Breast epithelium (tissue), 4 donors: Measurements from ENCODE around the gene SLC29A2. TPM values are rescaled to one million over a fixed set of nuclear protein-coding genes. Genes with fewer than 3 reads are reported as not detected.
A peak's percentile ranks its signal among the peaks of the same experiment; 100 is the strongest.

Source experiments
- DNase-seq, 2 donors: peaks; one replicate each; pipeline ENCODE4 v3.0.0-alpha.2; 2019; ENCODE audit warnings: low spot score in 2 of 2
- H3K27ac ChIP-seq, 2 donors: fragments of 200-600 bp; sonication (generic) in 1 of 2; one replicate each; pipeline ENCODE4 v1.5.1; 2016 to 2019; ENCODE audit warnings: mild to moderate bottlenecking in 1 of 2
- H3K27me3 ChIP-seq, 2 donors: fragments of 200-600 bp; sonication (generic) in 1 of 2; one replicate each; pipeline versions ENCODE4 v1.5.1 to v1.6.0; 2017 to 2019; ENCODE audit warnings: control low read depth in 1 of 2, mild to moderate bottlenecking in 1 of 2
- H3K36me3 ChIP-seq: fragments of 200-600 bp; one replicate; pipeline ENCODE4 v1.5.1; 2019
- H3K4me1 ChIP-seq, 2 donors: fragments of 200-600 bp; sonication (generic); one replicate each; pipeline ENCODE4 v1.5.1; 2016 to 2019; ENCODE audit warnings: control low read depth in 1 of 2
- H3K4me3 ChIP-seq, 3 donors: fragments of 200-600 bp; sonication (generic); 1 replicate in 2 of 3; 2 replicates in 1 of 3; pipeline ENCODE4 v1.5.1; 2016 to 2019; ENCODE audit warnings: mild to moderate bottlenecking in 3 of 3, moderate library complexity in 2 of 3
- H3K9me3 ChIP-seq, 2 donors: fragments of 200-600 bp; sonication (generic) in 1 of 2; one replicate each; pipeline ENCODE4 v1.5.1; 2016 to 2019; ENCODE audit warnings: control low read depth in 1 of 2
- CTCF ChIP-seq, 3 donors: fragments of 450-650 bp; IDR thresholded peaks; one replicate each; pipeline ENCODE4 v1.5.1; 2016 to 2017; ENCODE audit warnings: antibody characterized with exemption in 3 of 3, mild to moderate bottlenecking in 3 of 3, moderate library complexity in 3 of 3
- POLR2A ChIP-seq: fragments of 450-650 bp; IDR thresholded peaks from one replicate; pipeline ENCODE4 v1.6.1; 2016; ENCODE audit warnings: antibody characterized with exemption, mild to moderate bottlenecking, moderate library complexity
- POLR2AphosphoS5 ChIP-seq, 3 donors: sonication (generic); formaldehyde crosslinking; IDR thresholded peaks; one replicate each; pipeline ENCODE4 v1.6.1; 2017; ENCODE audit warnings: antibody characterized with exemption in 3 of 3
- intact Hi-C: fragments of 100-400 bp; cut with DNase I; formaldehyde crosslinking; loops from one replicate; pipeline ENCODE4 v1.15.1; 2023; ENCODE audit warnings: low total_unique reads
- total RNA-seq, 3 donors: library from RNA; depleted of rRNA; stranded (reverse); fragments of >200 nt; gene quantifications; one replicate each; pipeline ENCODE4 v1.1.0, GENCODE V29; 2016

Gene SLC29A2
- total RNA-seq, 3 donors from 2014 or later: 4.9 to 7.5 (median 6.4) TPM

DNA sequence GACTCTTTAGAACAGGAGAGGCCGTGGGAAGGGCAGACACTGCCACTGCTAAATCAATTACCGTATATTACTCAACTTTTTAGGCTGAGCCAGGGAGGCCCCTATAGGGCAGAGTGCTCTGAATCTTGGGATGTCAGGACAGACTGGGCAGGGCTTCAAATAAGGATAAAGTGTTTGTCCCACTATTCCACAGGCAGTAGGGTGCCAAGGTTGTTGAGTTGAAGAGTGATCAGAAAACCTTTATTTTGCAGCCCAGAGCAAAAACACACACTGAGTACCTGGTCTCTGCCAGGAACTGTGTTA, 22.5 kb downstream of the SLC29A2 start:
- DNase-seq: no peak
- H3K27ac ChIP-seq: no peak overlapping the region
- peaks cover 0 to 16% of the 10 kb centered on the region in 2 donors for H3K4me1 ChIP-seq
- TF ChIP-seq POLR2AphosphoS5 (IDR thresholded peaks at IDR 0.05) (no peak), CTCF (IDR thresholded peaks at IDR 0.05) (no peak), POLR2A (no peak)
- H3K9me3 ChIP-seq: no peaks in the 10 kb centered on the region
- no peaks in the 10 kb centered on the region for H3K27me3 ChIP-seq
- intact Hi-C loops: no loop called here
- H3K4me3 ChIP-seq: no peak overlapping the region
- no peaks in the 10 kb centered on the region for H3K36me3 ChIP-seq

- Histone ChIP-seq H3K27ac (peak within 1 kb of the TSS; percentile 88), H3K9me3 (no peaks in the 10 kb centered on the region), H3K4me3 (peak within 1 kb of the TSS; percentile 85 to 89 (median 87)), H3K36me3 (no peaks in the 10 kb centered on the region), H3K4me1 (peaks cover 0 to 25% of the 10 kb centered on the region in 2 donors), H3K27me3 (no peaks in the 10 kb centered on the region)
- no peak for TF ChIP-seq CTCF (IDR thresholded peaks at IDR 0.05)
- no peak for TF ChIP-seq POLR2A
- peak; percentile 87 to 91 (median 90) for TF ChIP-seq POLR2AphosphoS5 (IDR thresholded peaks at IDR 0.05)
- DNase-seq: peak; percentile 91 to 94
- intact Hi-C loops: no loop called here
Measured at GRCh38 chr11:66347425-66348276, 23.9 kb downstream of the SLC29A2 start, which contains the start of gene B4GAT1. Gene B4GAT1, minus strand, starts transcription at chr11:66347629. Its CDS starts 84 bp downstream, at chr11:66347545.

GRCh38 chr11:66346476-66347424, 24.8 kb downstream of the SLC29A2 start:
- no peak for DNase-seq
- Histone ChIP-seq H3K27me3 (no peaks in the 10 kb centered on the region), H3K4me3 (peak overlapping the region; percentile 85 to 89 (median 87)), H3K27ac (peak overlapping the region; percentile 88), H3K4me1 (peaks cover 0 to 25% of the 10 kb centered on the region in 2 donors), H3K9me3 (no peaks in the 10 kb centered on the region), H3K36me3 (no peaks in the 10 kb centered on the region)
- intact Hi-C loops: no loop called here
- TF ChIP-seq POLR2AphosphoS5 (IDR thresholded peaks at IDR 0.05) (peak in 1 of 3 donors; percentile 9), POLR2A (no peak), CTCF (IDR thresholded peaks at IDR 0.05) (no peak)

DNA sequence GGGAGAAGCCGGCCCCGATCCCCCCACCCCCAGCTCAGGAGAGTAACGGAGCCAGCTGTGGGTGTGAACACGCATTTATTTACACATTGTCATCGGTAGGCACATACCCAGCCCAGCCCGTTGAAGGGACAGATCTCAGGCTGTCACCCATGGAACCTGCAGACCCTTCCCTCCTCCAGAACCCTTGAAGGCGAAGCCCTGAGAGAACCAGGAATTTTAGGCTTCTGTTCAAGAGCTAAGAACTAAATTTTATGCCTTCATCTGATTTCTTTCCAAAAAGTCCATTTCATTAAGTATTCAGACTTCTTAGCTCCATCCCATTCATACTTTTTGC, 26.3 kb downstream of the SLC29A2 start:
- intact Hi-C loops: no loop called here
- Histone ChIP-seq H3K9me3 (no peaks in the 10 kb centered on the region), H3K4me3 (peak overlapping the region; percentile 85 to 97 (median 89)), H3K27ac (peak overlapping the region; percentile 88), H3K4me1 (peaks cover 0 to 25% of the 10 kb centered on the region in 2 donors), H3K36me3 (peaks cover 10% of the 10 kb centered on the region), H3K27me3 (no peaks in the 10 kb centered on the region)
- no peak for DNase-seq
- no peak for TF ChIP-seq POLR2A
- no peak for TF ChIP-seq POLR2AphosphoS5 (IDR thresholded peaks at IDR 0.05)
- no peak for TF ChIP-seq CTCF (IDR thresholded peaks at IDR 0.05)
